HCT116 (cell line): ENCODE measurements around the gene CMIP. TPM values are rescaled to one million over a fixed set of nuclear protein-coding genes. Genes with fewer than 3 reads are reported as not detected.

ENCODE experiments used
- ATAC-seq: fragments of 200-7000 bp; cut with Tn5 transposase; 2 replicates; pipeline ENCODE4 v1.9.1; 2020; ENCODE audit warnings: mild to moderate bottlenecking, moderate library complexity
- BruUV-seq: library from RNA; stranded (reverse); fragments of 400-500 nt; replicated peaks from 2 replicates; lab custom pipeline; 2021; lab: Mats Ljungman, UMichigan
- CTCF ChIA-PET: fragments of 300-600 bp; sonication (Branson Sonifier 250); formaldehyde crosslinking; loops from one replicate; lab custom pipeline; 2021; ENCODE audit warnings: antibody characterized with exemption; lab: Charles Lee
- POLR2A ChIA-PET: fragments of 300-600, 350-600 bp; sonication (Branson Sonifier 250); formaldehyde crosslinking; loops from one replicate; lab custom pipeline; 2021; ENCODE audit warnings: antibody characterized with exemption; lab: Charles Lee
- RAD21 ChIA-PET, 2 experiments: fragments of 300-600 bp; sonication (Branson Sonifier 250); formaldehyde crosslinking; loops; one replicate each; lab custom pipeline; 2023; ENCODE audit warnings: low total read pairs in 2 of 2; ENCODE audit not compliant: uncharacterized antibody in 2 of 2, unreplicated experiment in 2 of 2, low non-redundant PET in 1 of 2; lab: Charles Lee
- DNase-seq: peaks from one replicate; pipeline ENCODE4 v3.0.0-alpha.2; 2010; ENCODE audit warnings: low read depth, low spot score
- H2AFZ ChIP-seq: fragments of 200-600 bp; shearing (Covaris generic), sonication (generic); 2 replicates; pipeline ENCODE4 v1.6.1; 2017; ENCODE audit warnings: low read depth, mixed run types, mixed read lengths, antibody characterized with exemption, low read length; ENCODE audit not compliant: poor library complexity, severe bottlenecking
- H3K27ac ChIP-seq: 2 replicates; pipeline ENCODE4 v1.5.1; 2012; ENCODE audit warnings: low read depth, low read length
- H3K27me3 ChIP-seq: fragments of 200-600 bp; sonication (generic); 2 replicates; pipeline ENCODE4 v1.6.1; 2016; ENCODE audit warnings: mixed run types, low read length, mixed read lengths; ENCODE audit not compliant: insufficient read depth
- H3K36me3 ChIP-seq, 2 experiments: fragments of 200-500 bp in 1 of 2; fragments of 200-600 bp in 1 of 2; sonication (Bioruptor generic) in 1 of 2; sonication (generic) in 1 of 2; 2 replicates each; pipeline versions ENCODE4 v1.5.1 to v1.6.1; 2014 to 2016; ENCODE audit warnings: low read length in 2 of 2, inconsistent platforms in 1 of 2, mixed read lengths in 1 of 2, mixed run types in 1 of 2; ENCODE audit not compliant: insufficient read depth in 2 of 2, control insufficient read depth in 1 of 2
- H3K4me1 ChIP-seq, 2 experiments: fragments of 200-600 bp in 1 of 2; sonication (generic) in 1 of 2; 2 replicates each; pipeline versions ENCODE4 v1.5.1 to v1.6.1; 2012 to 2017; ENCODE audit warnings: low read length in 2 of 2, inconsistent platforms in 1 of 2, mild to moderate bottlenecking in 1 of 2, mixed read lengths in 1 of 2, mixed run types in 1 of 2, moderate library complexity in 1 of 2; ENCODE audit not compliant: insufficient read depth in 2 of 2, control insufficient read depth in 1 of 2
- H3K4me2 ChIP-seq: fragments of 200-600 bp; sonication (generic); 2 replicates; pipeline ENCODE4 v1.6.1; 2017; ENCODE audit warnings: mixed run types, low read length, mixed read lengths
- H3K4me3 ChIP-seq, 2 experiments: fragments of 200-600 bp in 1 of 2; sonication (generic) in 1 of 2; replicated peaks in 1 of 2; 2 replicates each; pipeline ENCODE4 v1.5.1; 2011 to 2016; ENCODE audit warnings: low read length in 2 of 2, control low read depth in 1 of 2, low read depth in 1 of 2, mild to moderate bottlenecking in 1 of 2, mixed read lengths in 1 of 2, mixed run types in 1 of 2
- H3K79me2 ChIP-seq: fragments of 200-600 bp; sonication (generic); 2 replicates; pipeline ENCODE4 v1.6.1; 2017; ENCODE audit warnings: mild to moderate bottlenecking, mixed run types, low read length, moderate library complexity, mixed read lengths; ENCODE audit not compliant: insufficient read depth
- H3K9ac ChIP-seq: fragments of 200-600 bp; sonication (generic); 2 replicates; pipeline ENCODE4 v1.6.1; 2016; ENCODE audit warnings: low read length, mixed read lengths
- H3K9me2 ChIP-seq: fragments of 200-600 bp; sonication (generic), shearing (Covaris generic); 2 replicates; pipeline ENCODE4 v1.6.1; 2017; ENCODE audit warnings: mixed run types, mild to moderate bottlenecking, moderate library complexity; ENCODE audit not compliant: insufficient read depth
- H3K9me3 ChIP-seq, 2 experiments: fragments of 200-500 bp in 1 of 2; fragments of 200-600 bp in 1 of 2; sonication (Bioruptor generic) in 1 of 2; sonication (generic) in 1 of 2; 2 replicates each; pipeline ENCODE4 v1.6.1; 2014 to 2017; ENCODE audit warnings: low read length in 2 of 2, mixed read lengths in 2 of 2, inconsistent platforms in 1 of 2, low read depth in 1 of 2, mild to moderate bottlenecking in 1 of 2, mixed run types in 1 of 2, moderate library complexity in 1 of 2; ENCODE audit not compliant: control insufficient read depth in 1 of 2, insufficient read depth in 1 of 2
- H4K20me1 ChIP-seq: fragments of 200-600 bp; sonication (generic), shearing (Covaris generic); 2 replicates; pipeline ENCODE4 v1.6.1; 2017; ENCODE audit warnings: mixed run types, mild to moderate bottlenecking, moderate library complexity; ENCODE audit not compliant: insufficient read depth
- CEBPB ChIP-seq: IDR thresholded peaks from 2 replicates; pipeline ENCODE4 v1.6.1; 2012; ENCODE audit warnings: low read depth
- ELF1 ChIP-seq: IDR thresholded peaks from 2 replicates; pipeline ENCODE4 v1.6.1; 2012; ENCODE audit warnings: low read depth, borderline replicate concordance
- EZH2 ChIP-seq: fragments of 200-600 bp; sonication (generic); IDR thresholded peaks from 2 replicates; pipeline ENCODE4 v1.6.1; 2017; ENCODE audit warnings: antibody characterized with exemption, mixed run types
- FOSL1 ChIP-seq: IDR thresholded peaks from 2 replicates; pipeline ENCODE4 v1.6.1; 2012; ENCODE audit warnings: low read depth
- JUND ChIP-seq: IDR thresholded peaks from 2 replicates; pipeline ENCODE4 v1.6.1; 2012
- POLR2AphosphoS5 ChIP-seq: IDR thresholded peaks from 2 replicates; pipeline ENCODE4 v1.6.1; 2011; ENCODE audit warnings: mild to moderate bottlenecking, low read depth, low read length, moderate library complexity
- SP1 ChIP-seq: IDR thresholded peaks from 2 replicates; pipeline ENCODE4 v1.6.1; 2012; ENCODE audit warnings: low read depth
- ZFX ChIP-seq: fragments of 450-650 bp; IDR thresholded peaks from 2 replicates; pipeline ENCODE4 v1.6.1; 2017
- intact Hi-C: fragments of 100-400 bp; cut with micrococcal nuclease; formaldehyde crosslinking; loops from 2 replicates; pipeline ENCODE4 v1.10.0; 2022
- total RNA-seq: library from RNA; stranded (reverse); gene quantifications from one replicate; pipeline ENCODE4 v1.2.1, GENCODE V29; 2021; ENCODE audit not compliant: unreplicated experiment
- TF ChIP-seq, protein P1 (sequence below): IDR thresholded peaks from 2 replicates; pipeline ENCODE4 v1.6.1; 2011; ENCODE audit warnings: mild to moderate bottlenecking, low read length, moderate library complexity; ENCODE audit not compliant: insufficient replicate concordance; ENCODE audit errors: extremely low read depth
- TF ChIP-seq, protein P2 (sequence below): IDR thresholded peaks from 2 replicates; pipeline ENCODE4 v1.6.1; 2012
- TF ChIP-seq, protein P3 (sequence below), 3 experiments: fragments of 200-600 bp in 1 of 3; sonication (generic) in 1 of 3; IDR thresholded peaks in 2 of 3; conservative IDR thresholded peaks in 1 of 3; 2 replicates each; pipeline ENCODE4 v1.5.1; 2012 to 2017; ENCODE audit warnings: low read depth in 2 of 3, low read length in 2 of 3, antibody characterized with exemption in 1 of 3, borderline replicate concordance in 1 of 3, control low read depth in 1 of 3, mild to moderate bottlenecking in 1 of 3, mixed read lengths in 1 of 3, mixed run types in 1 of 3, moderate library complexity in 1 of 3; ENCODE audit not compliant: insufficient read depth in 1 of 3

CMIP gene
- total RNA-seq, 1 experiment from 2014 or later, result 64.6 TPM

- ATAC-seq, result no peak
- POLR2A ChIA-PET, result no interaction called here
- Histone ChIP-seq H3K27me3 (no peaks in the 10 kb centered on the region), H3K27ac (no peak overlapping the region), H3K4me3 (no peak overlapping the region), H3K9me2 (no peaks in the 10 kb centered on the region), H3K4me2 (no peak overlapping the region), H3K9me3 (no peaks in the 10 kb centered on the region), H2AFZ (no peak overlapping the region), H4K20me1 (no peaks in the 10 kb centered on the region), H3K9ac (no peak overlapping the region), H3K36me3 (no peaks in the 10 kb centered on the region), H3K79me2 (peaks cover 69% of the 10 kb centered on the region), H3K4me1 (peaks cover 22 to 40% of the 10 kb centered on the region in 2 experiments)
- DNase-seq, result no peak
- intact Hi-C loops, result no loop called here
- CTCF ChIA-PET, result no interaction called here
- TF ChIP-seq, protein P1, sequence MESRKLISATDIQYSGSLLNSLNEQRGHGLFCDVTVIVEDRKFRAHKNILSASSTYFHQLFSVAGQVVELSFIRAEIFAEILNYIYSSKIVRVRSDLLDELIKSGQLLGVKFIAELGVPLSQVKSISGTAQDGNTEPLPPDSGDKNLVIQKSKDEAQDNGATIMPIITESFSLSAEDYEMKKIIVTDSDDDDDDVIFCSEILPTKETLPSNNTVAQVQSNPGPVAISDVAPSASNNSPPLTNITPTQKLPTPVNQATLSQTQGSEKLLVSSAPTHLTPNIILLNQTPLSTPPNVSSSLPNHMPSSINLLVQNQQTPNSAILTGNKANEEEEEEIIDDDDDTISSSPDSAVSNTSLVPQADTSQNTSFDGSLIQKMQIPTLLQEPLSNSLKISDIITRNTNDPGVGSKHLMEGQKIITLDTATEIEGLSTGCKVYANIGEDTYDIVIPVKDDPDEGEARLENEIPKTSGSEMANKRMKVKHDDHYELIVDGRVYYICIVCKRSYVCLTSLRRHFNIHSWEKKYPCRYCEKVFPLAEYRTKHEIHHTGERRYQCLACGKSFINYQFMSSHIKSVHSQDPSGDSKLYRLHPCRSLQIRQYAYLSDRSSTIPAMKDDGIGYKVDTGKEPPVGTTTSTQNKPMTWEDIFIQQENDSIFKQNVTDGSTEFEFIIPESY, result no peak
- TF ChIP-seq FOSL1, result no peak
- no peak for TF ChIP-seq ELF1
- TF ChIP-seq CEBPB, result no peak
- TF ChIP-seq, protein P2, sequence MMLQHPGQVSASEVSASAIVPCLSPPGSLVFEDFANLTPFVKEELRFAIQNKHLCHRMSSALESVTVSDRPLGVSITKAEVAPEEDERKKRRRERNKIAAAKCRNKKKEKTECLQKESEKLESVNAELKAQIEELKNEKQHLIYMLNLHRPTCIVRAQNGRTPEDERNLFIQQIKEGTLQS, result no peak
- TF ChIP-seq, protein P3, sequence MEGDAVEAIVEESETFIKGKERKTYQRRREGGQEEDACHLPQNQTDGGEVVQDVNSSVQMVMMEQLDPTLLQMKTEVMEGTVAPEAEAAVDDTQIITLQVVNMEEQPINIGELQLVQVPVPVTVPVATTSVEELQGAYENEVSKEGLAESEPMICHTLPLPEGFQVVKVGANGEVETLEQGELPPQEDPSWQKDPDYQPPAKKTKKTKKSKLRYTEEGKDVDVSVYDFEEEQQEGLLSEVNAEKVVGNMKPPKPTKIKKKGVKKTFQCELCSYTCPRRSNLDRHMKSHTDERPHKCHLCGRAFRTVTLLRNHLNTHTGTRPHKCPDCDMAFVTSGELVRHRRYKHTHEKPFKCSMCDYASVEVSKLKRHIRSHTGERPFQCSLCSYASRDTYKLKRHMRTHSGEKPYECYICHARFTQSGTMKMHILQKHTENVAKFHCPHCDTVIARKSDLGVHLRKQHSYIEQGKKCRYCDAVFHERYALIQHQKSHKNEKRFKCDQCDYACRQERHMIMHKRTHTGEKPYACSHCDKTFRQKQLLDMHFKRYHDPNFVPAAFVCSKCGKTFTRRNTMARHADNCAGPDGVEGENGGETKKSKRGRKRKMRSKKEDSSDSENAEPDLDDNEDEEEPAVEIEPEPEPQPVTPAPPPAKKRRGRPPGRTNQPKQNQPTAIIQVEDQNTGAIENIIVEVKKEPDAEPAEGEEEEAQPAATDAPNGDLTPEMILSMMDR (IDR thresholded peaks at IDR 0.05 in 2 of 3, conservative IDR thresholded peaks at IDR 0.05 in 1 of 3; ENCODE audit: borderline replicate concordance in 1 of 3, insufficient read depth in 1 of 3, low read depth in 2 of 3, low read length in 2 of 3), result no peak
- no peak for TF ChIP-seq JUND
- no peak for TF ChIP-seq EZH2
- TF ChIP-seq POLR2AphosphoS5, result no peak
- no peak for TF ChIP-seq ZFX
- no peak for TF ChIP-seq SP1
- no TSS peak for BruUV-seq
- RAD21 ChIA-PET, result no interaction called here
These were observed 133.5 kb downstream of the CMIP start for GRCh38 chr16:81578076-81578475.
